ENCODE measurements around the gene ANKRD37.
"Not testable (repeated sequence)": the region's sequence is repeated elsewhere in the genome, so short reads cannot be mapped to it uniquely, and the experiment has no call there.

The ANKRD37 gene

DNA sequence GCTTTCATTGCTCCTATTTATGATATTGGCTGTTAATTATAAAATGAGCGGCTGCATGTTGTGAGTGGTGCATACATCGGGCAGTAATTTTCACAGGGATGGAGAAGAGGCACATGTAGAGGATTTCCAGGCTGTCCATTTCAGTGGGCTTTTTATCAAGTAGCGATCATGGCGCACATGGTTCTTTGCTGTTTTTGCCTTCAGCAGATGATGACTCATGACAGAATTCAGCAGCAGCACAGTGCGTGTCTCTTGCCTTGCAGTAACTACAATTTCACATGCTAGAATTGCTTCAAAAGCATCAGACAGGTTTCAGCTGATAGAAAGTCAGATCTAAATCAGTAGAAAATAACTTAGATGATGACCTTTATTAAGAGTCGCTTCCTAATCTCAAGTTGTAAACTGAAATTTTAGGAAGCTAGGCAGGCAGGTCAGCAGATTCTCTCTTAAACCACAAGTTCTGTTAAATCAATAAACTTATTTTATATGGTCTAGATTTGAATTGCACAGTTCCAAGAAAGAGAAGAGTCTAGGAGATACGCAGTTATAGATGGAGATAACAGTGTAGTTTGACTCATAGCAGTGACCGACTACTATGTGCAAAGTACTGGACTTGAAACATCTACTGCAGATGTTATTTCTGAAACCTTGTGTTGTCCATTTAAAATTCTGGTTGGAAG lies 36.7 kb upstream of the ANKRD37 start:
- no peak overlapping the region for H3K4me3 ChIP-seq (ENCODE audit: insufficient read depth, low read depth, low read length, poor library complexity, severe bottlenecking)
- H3K27me3 ChIP-seq (replicated peaks; ENCODE audit: control insufficient read depth, insufficient read depth, low read length, poor library complexity, severe bottlenecking): no peaks in the 10 kb centered on the region
- H3K27ac ChIP-seq (ENCODE audit: insufficient read depth, low read length, poor library complexity, severe bottlenecking): no peak overlapping the region
- no peak for DNase-seq
- H3K36me3 ChIP-seq (ENCODE audit: control insufficient read depth, insufficient read depth, low read length): peaks cover 5% of the 10 kb centered on the region
- H3K9me3 ChIP-seq (ENCODE audit: control insufficient read depth, low read length): no peaks in the 10 kb centered on the region
- no peaks in the 10 kb centered on the region for H3K4me1 ChIP-seq (ENCODE audit: control insufficient read depth, insufficient read depth, low read length, poor library complexity, severe bottlenecking)

DNA sequence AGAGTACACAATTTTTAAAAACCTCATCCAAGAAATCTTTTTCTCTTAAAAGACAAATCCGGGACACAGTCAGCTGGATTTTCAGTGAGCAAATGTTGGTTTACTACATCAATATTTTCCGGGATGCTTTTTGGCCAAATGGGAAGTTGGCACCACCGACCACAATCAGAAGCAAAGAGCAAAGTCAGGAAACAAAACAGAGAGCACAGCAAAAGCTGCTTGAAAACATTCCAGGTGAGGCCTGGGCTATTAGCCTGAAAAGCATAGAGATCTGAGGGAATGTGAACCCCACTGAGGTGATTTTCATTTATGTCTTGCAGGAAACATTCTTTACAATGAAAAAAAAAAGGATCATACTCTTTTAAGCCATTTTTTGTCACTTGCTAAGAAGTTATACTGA lies 34.8 kb upstream of the ANKRD37 start:
- no peak for DNase-seq
- H3K27me3 ChIP-seq (replicated peaks; ENCODE audit: control insufficient read depth, insufficient read depth, low read length, poor library complexity, severe bottlenecking): no peaks in the 10 kb centered on the region
- no peak overlapping the region for H3K27ac ChIP-seq (ENCODE audit: insufficient read depth, low read length, poor library complexity, severe bottlenecking)
- H3K4me3 ChIP-seq (ENCODE audit: insufficient read depth, low read depth, low read length, poor library complexity, severe bottlenecking): no peak overlapping the region
- peaks cover 5% of the 10 kb centered on the region for H3K36me3 ChIP-seq (ENCODE audit: control insufficient read depth, insufficient read depth, low read length)
- H3K9me3 ChIP-seq (ENCODE audit: control insufficient read depth, low read length): no peaks in the 10 kb centered on the region
- H3K4me1 ChIP-seq (ENCODE audit: control insufficient read depth, insufficient read depth, low read length, poor library complexity, severe bottlenecking): no peaks in the 10 kb centered on the region

DNA sequence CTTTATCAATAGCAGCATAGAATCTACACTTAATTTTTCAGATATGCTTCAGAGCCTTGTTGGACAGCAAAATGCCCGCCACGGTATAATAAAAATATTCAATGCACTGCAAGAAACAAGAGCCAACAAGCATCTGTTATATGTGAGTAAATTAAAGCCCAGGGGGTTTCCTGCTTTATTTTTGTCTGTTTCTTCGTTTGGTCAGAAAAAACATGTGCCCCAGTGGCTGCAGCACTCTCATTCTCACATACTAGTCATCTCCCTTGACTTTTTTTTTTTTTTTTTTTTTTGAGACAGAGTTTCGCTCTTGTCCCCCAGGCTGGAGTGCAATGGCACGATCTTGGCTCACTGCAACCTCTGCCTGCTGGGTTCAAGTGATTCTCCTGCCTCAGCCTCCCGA lies 34.1 kb upstream of the ANKRD37 start:
- not testable (repeated sequence) for DNase-seq; H3K9me3 ChIP-seq (ENCODE audit: control insufficient read depth, low read length); H3K36me3 ChIP-seq (ENCODE audit: control insufficient read depth, insufficient read depth, low read length); H3K4me3 ChIP-seq (ENCODE audit: insufficient read depth, low read depth, low read length, poor library complexity, severe bottlenecking); H3K27ac ChIP-seq (ENCODE audit: insufficient read depth, low read length, poor library complexity, severe bottlenecking); H3K4me1 ChIP-seq (ENCODE audit: control insufficient read depth, insufficient read depth, low read length, poor library complexity, severe bottlenecking); H3K27me3 ChIP-seq (replicated peaks; ENCODE audit: control insufficient read depth, insufficient read depth, low read length, poor library complexity, severe bottlenecking)

DNA sequence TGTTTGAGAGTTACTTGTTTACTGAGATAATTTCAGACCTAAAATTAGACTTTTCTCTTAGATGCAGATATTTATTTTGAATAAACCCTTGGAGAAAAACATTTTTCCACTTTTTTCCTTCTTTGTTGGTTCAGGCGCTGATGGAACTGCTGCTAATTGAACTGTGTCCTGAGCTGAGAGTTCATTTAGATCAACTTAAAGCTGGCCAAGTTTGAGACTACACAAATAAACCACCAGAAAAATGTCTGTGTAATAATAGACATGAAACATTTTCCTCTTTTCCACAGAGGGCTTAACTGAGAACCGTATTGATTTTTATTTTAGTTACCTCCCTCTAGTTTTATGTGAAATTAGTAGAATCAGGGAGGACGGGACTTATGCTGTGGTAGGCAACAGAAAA lies 33.4 kb upstream of the ANKRD37 start:
- no peaks in the 10 kb centered on the region for H3K4me1 ChIP-seq (ENCODE audit: control insufficient read depth, insufficient read depth, low read length, poor library complexity, severe bottlenecking)
- H3K9me3 ChIP-seq (ENCODE audit: control insufficient read depth, low read length): no peaks in the 10 kb centered on the region
- no peak overlapping the region for H3K4me3 ChIP-seq (ENCODE audit: insufficient read depth, low read depth, low read length, poor library complexity, severe bottlenecking)
- no peaks in the 10 kb centered on the region for H3K36me3 ChIP-seq (ENCODE audit: control insufficient read depth, insufficient read depth, low read length)
- no peak overlapping the region for H3K27ac ChIP-seq (ENCODE audit: insufficient read depth, low read length, poor library complexity, severe bottlenecking)
- no peak for DNase-seq
- no peaks in the 10 kb centered on the region for H3K27me3 ChIP-seq (replicated peaks; ENCODE audit: control insufficient read depth, insufficient read depth, low read length, poor library complexity, severe bottlenecking)

DNA sequence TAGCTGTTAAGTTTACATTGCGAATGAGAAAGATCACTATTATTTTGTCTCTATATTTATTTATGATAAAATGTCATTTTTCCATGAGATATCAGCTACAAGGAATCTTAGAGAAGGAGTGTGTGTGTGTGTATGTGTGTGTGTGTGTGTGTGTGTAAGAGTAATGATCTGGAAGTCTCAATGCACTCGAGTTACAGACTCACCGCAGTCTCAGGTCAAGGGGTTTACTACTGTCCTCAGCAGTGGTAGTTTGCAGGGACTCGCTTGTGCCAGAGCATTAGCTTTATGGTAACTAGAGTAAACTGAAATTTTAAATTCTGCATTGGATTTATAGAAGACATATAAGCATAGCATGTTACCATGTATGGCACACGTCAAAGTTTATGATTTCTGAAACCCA lies 31.8 kb upstream of the ANKRD37 start:
- Histone ChIP-seq H3K27me3 (replicated peaks; ENCODE audit: control insufficient read depth, insufficient read depth, low read length, poor library complexity, severe bottlenecking) (no peaks in the 10 kb centered on the region), H3K4me3 (ENCODE audit: insufficient read depth, low read depth, low read length, poor library complexity, severe bottlenecking) (no peak overlapping the region)
- no peak for DNase-seq

DNA sequence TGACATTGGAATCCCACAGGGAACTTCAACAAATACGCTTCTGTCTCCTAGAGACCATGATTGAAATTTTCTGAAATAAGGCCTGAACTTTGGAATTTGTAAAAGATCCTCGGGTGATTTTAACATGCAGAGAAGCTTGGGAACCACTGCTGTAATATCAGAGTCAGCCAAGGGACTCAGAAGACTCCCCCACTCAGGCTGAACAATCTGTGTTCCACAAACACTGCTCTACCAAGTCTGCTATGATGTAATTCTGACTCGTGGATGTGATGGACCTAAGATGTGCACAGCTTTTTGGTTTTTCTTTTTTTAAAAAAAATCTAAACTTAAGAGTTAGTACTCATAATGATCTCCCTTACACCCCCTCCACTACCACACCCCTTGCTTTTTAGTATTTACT lies 26.9 kb upstream of the ANKRD37 start:
- H3K27ac ChIP-seq (ENCODE audit: insufficient read depth, low read length, poor library complexity, severe bottlenecking): no peak overlapping the region
- H3K36me3 ChIP-seq (ENCODE audit: control insufficient read depth, insufficient read depth, low read length): no peaks in the 10 kb centered on the region
- H3K4me1 ChIP-seq (ENCODE audit: control insufficient read depth, insufficient read depth, low read length, poor library complexity, severe bottlenecking): no peaks in the 10 kb centered on the region
- no peaks in the 10 kb centered on the region for H3K9me3 ChIP-seq (ENCODE audit: control insufficient read depth, low read length)
- no peak for DNase-seq
- no peak overlapping the region for H3K4me3 ChIP-seq (ENCODE audit: insufficient read depth, low read depth, low read length, poor library complexity, severe bottlenecking)
- H3K27me3 ChIP-seq (replicated peaks; ENCODE audit: control insufficient read depth, insufficient read depth, low read length, poor library complexity, severe bottlenecking): no peaks in the 10 kb centered on the region

More for the DNA sequence above, 31.8 kb upstream of the ANKRD37 start:
- no peaks in the 10 kb centered on the region for H3K36me3 ChIP-seq (ENCODE audit: control insufficient read depth, insufficient read depth, low read length)
- H3K9me3 ChIP-seq (ENCODE audit: control insufficient read depth, low read length): no peaks in the 10 kb centered on the region
- no peaks in the 10 kb centered on the region for H3K4me1 ChIP-seq (ENCODE audit: control insufficient read depth, insufficient read depth, low read length, poor library complexity, severe bottlenecking)
- H3K27ac ChIP-seq (ENCODE audit: insufficient read depth, low read length, poor library complexity, severe bottlenecking): no peak overlapping the region

DNA sequence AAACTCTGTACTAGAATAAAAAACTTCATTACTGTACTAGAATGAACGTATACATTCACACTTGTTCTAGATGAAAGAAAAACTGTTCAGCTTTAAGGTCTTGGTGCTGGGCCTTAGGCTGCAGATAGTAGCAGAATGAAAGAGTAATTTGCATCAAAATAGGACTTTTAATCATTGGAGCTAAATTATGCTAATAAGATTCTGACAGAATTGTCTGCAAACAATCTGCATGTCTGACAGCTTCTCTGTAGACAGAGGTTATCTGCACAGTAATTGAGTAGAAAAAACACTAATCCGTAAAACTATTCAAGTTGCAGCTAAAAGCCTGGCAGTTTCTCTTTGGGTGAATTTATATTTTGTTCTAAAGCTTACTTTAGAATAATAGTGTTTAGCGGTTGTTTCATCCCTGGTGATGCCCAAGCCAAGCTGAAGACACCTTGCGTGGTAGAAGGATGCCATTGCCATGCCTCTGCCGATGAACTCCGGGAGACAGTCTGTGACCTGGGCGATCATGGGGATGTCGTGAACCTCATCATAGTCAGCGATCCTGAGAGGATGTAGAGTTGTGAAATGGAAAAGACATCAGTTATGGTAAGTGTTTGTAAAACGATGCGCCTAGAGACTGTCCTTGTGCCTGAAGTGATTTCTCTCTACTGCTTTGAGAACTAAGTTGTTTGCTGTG lies 26.2 kb upstream of the ANKRD37 start:
- no peak for DNase-seq
- Histone ChIP-seq H3K9me3 (ENCODE audit: control insufficient read depth, low read length) (no peaks in the 10 kb centered on the region), H3K27me3 (replicated peaks; ENCODE audit: control insufficient read depth, insufficient read depth, low read length, poor library complexity, severe bottlenecking) (no peaks in the 10 kb centered on the region), H3K27ac (ENCODE audit: insufficient read depth, low read length, poor library complexity, severe bottlenecking) (no peak overlapping the region), H3K4me1 (ENCODE audit: control insufficient read depth, insufficient read depth, low read length, poor library complexity, severe bottlenecking) (no peaks in the 10 kb centered on the region), H3K4me3 (ENCODE audit: insufficient read depth, low read depth, low read length, poor library complexity, severe bottlenecking) (no peak overlapping the region), H3K36me3 (ENCODE audit: control insufficient read depth, insufficient read depth, low read length) (no peaks in the 10 kb centered on the region)

DNA sequence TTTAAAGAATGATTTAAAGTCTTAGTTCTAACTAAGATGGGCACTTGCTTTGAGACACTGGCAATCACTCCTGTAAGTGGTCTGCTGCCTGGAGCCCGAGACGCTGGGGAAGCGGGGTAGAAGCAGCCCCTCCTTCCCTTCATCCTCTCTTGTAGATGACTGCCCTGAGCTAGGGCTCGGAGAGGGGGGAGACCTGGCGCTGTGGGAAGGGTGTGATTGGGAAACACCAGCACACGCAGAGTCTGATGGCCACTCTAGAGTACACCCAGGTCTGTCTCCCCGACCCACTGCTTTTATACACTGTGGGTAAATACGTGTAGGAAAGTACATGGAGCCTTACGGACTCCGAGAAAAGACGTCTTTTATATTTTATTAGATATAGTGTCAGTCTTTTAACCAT lies 24.9 kb upstream of the ANKRD37 start:
- H3K36me3 ChIP-seq (ENCODE audit: control insufficient read depth, insufficient read depth, low read length): no peaks in the 10 kb centered on the region
- no peak overlapping the region for H3K4me3 ChIP-seq (ENCODE audit: insufficient read depth, low read depth, low read length, poor library complexity, severe bottlenecking)
- DNase-seq: no peak
- no peaks in the 10 kb centered on the region for H3K27me3 ChIP-seq (replicated peaks; ENCODE audit: control insufficient read depth, insufficient read depth, low read length, poor library complexity, severe bottlenecking)
- no peak overlapping the region for H3K27ac ChIP-seq (ENCODE audit: insufficient read depth, low read length, poor library complexity, severe bottlenecking)
- H3K4me1 ChIP-seq (ENCODE audit: control insufficient read depth, insufficient read depth, low read length, poor library complexity, severe bottlenecking): no peaks in the 10 kb centered on the region
- no peaks in the 10 kb centered on the region for H3K9me3 ChIP-seq (ENCODE audit: control insufficient read depth, low read length)

DNA sequence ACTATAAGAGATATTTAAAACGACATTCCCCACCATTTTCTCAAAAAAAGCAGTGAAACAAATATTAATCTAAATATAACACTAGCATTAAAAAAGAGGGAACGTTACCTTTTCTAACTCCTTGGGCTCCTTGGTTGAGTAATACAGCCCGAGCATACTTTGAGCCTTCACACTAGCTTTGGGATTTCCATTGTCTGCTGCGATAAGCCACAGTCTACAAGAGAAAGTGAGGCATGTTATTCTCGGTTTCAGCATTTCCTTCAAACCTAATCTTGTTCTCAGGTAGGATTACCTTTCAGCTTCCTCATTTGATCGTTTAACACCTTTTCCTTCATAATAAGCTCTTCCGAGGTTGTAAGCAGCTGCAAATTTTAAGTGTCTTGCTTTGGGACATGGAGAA lies 22.6 kb upstream of the ANKRD37 start:
- no peak for DNase-seq
- no peaks in the 10 kb centered on the region for H3K4me1 ChIP-seq (ENCODE audit: control insufficient read depth, insufficient read depth, low read length, poor library complexity, severe bottlenecking)
- no peaks in the 10 kb centered on the region for H3K9me3 ChIP-seq (ENCODE audit: control insufficient read depth, low read length)
- H3K36me3 ChIP-seq (ENCODE audit: control insufficient read depth, insufficient read depth, low read length): no peaks in the 10 kb centered on the region
- no peak overlapping the region for H3K27ac ChIP-seq (ENCODE audit: insufficient read depth, low read length, poor library complexity, severe bottlenecking)
- H3K4me3 ChIP-seq (ENCODE audit: insufficient read depth, low read depth, low read length, poor library complexity, severe bottlenecking): no peak overlapping the region
- H3K27me3 ChIP-seq (replicated peaks; ENCODE audit: control insufficient read depth, insufficient read depth, low read length, poor library complexity, severe bottlenecking): no peaks in the 10 kb centered on the region

DNA sequence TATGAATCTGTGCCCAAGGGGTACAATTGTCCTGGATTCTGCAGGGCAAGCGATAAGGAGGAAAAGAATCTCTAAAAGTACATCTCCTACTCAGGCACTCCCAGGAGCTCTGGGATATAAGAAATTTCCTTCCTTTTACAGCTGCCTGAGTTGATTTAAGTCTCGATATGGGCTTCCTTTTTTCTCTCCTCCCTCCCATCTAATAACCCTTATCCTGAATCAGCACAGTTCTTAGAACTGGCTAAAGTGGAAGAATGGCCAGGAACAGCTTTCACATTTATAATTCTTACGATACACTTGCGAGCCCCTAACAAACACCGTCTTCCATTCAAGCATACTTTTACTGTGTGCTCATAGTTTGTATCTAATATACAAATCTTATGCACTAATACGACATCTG lies 22.1 kb upstream of the ANKRD37 start:
- DNase-seq: no peak
- Histone ChIP-seq H3K27me3 (replicated peaks; ENCODE audit: control insufficient read depth, insufficient read depth, low read length, poor library complexity, severe bottlenecking) (no peaks in the 10 kb centered on the region), H3K4me3 (ENCODE audit: insufficient read depth, low read depth, low read length, poor library complexity, severe bottlenecking) (no peak overlapping the region), H3K27ac (ENCODE audit: insufficient read depth, low read length, poor library complexity, severe bottlenecking) (no peak overlapping the region), H3K4me1 (ENCODE audit: control insufficient read depth, insufficient read depth, low read length, poor library complexity, severe bottlenecking) (no peaks in the 10 kb centered on the region), H3K9me3 (ENCODE audit: control insufficient read depth, low read length) (no peaks in the 10 kb centered on the region), H3K36me3 (ENCODE audit: control insufficient read depth, insufficient read depth, low read length) (no peaks in the 10 kb centered on the region)
